AG10803 (cell line): ENCODE results near the gene SIAH1.
"Not testable (repeated sequence)": the region's sequence is repeated elsewhere in the genome, so short reads cannot be mapped to it uniquely, and the experiment has no call there.

Experiments used
- DNase-seq: peaks from one replicate; pipeline ENCODE4 v3.0.0; 2010; ENCODE audit warnings: low read depth
- H3K4me3 ChIP-seq: 2 replicates; pipeline ENCODE4 v1.5.1; 2011; ENCODE audit warnings: mild to moderate bottlenecking, low read length, control low read depth
- TF ChIP-seq, protein P1 (sequence below): conservative IDR thresholded peaks from 2 replicates; pipeline ENCODE4 v1.5.1; 2011; ENCODE audit warnings: mild to moderate bottlenecking, low read length, control low read depth, inconsistent platforms

SIAH1 gene

DNA sequence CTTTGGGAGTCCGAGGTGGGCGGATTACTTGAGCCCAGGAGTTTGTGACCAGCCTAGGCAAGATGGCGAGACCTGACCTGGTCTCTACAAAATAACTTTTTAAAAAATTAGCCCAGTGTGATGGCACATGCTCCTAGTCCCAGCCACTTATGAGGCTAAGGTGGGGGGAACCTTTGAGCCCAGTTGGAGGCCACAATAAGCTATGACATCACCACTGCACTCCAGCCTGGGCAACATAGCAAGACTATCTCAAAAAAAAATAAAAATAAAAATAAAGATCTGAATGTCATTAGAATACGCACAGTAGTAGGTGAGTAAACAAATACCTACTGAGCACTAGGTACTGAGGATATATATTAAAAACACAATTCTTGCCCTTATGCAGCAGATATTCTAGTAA is 3.1 kb downstream of the SIAH1 start:
- TF ChIP-seq, protein P1, sequence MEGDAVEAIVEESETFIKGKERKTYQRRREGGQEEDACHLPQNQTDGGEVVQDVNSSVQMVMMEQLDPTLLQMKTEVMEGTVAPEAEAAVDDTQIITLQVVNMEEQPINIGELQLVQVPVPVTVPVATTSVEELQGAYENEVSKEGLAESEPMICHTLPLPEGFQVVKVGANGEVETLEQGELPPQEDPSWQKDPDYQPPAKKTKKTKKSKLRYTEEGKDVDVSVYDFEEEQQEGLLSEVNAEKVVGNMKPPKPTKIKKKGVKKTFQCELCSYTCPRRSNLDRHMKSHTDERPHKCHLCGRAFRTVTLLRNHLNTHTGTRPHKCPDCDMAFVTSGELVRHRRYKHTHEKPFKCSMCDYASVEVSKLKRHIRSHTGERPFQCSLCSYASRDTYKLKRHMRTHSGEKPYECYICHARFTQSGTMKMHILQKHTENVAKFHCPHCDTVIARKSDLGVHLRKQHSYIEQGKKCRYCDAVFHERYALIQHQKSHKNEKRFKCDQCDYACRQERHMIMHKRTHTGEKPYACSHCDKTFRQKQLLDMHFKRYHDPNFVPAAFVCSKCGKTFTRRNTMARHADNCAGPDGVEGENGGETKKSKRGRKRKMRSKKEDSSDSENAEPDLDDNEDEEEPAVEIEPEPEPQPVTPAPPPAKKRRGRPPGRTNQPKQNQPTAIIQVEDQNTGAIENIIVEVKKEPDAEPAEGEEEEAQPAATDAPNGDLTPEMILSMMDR = no peak
- DNase-seq = no peak
- no peak overlapping the region for H3K4me3 ChIP-seq

DNA sequence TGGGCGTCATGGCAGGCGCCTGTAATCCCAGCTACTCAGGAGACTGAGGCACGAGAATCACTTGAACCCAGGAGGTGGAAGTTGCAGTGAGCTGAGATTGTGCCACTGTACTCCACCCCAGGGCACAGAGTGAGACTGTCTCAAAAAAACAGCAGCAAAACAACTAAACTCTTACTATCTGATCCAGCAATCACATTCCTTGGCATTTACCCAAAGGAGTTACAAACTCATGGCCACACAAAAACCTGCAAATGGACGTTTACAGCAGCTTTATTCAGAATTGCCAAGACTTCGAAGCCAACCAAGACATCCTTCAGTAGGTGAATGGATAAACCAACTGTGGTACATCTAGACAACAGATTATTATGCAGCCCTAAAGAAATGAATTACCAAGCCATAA is 4.0 kb downstream of the SIAH1 start:
- peak; percentile 59 for DNase-seq
- TF ChIP-seq, protein P1 = no peak
- no peak overlapping the region for H3K4me3 ChIP-seq

DNA sequence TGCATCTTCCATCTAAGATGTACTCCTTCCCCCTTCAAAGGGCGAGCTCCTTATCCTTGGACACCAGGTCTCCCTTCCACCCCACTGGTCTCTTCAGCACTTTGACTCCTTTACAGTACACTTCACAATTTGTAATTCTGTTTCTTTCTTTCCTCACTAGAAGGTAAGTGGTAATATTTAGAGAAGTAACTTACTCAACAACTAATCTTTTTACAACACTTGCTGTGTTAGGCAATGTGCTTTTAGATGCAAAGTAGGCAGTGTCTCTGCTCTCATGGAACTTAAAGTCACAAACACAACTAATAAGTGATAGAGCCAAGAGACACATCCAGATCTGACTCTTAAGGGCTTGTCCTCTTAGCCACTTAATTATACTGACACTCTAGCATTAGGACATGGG is 6.4 kb downstream of the SIAH1 start:
- no peak overlapping the region for H3K4me3 ChIP-seq
- no peak for DNase-seq
- TF ChIP-seq, protein P1 = no peak

DNA sequence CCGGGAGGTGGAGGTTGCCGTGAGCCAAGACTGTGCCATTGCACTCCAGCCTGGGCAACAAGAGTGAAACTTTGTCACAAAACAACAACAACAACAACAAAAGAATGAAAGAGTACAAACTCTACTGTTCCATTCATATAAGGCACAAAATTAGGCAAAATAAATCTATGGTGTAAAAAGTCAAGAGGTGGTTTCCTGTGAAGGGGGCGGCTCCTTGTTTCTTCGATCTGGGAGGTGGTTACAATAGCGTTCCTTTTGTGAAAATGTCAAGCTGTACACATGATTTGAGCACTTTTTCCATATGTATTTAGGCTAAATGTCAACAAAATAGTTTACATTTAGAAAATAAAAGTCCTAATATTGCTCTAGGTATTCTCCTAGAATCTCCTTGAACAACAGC is 6.9 kb downstream of the SIAH1 start:
- no peak for DNase-seq
- H3K4me3 ChIP-seq = no peak overlapping the region
- TF ChIP-seq, protein P1 = no peak

DNA sequence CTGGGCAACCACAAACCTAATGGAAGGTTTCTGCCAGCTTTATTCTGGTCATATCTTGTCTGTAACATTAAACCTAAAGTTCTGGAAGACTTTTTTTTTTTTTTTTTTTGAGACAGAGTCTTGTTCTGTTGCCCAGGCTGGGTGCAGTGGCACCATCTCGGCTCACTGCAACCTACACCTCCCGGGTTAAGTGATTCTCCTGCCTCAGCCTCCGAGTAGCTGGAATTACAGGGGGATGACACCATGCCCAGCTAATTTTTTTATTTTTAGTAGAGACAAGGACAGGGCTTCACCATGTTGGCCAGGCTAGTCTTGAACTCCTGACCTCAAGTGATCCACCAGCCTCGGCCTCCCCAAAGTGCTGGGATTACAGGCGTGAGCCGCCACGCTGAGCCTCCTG is 7.9 kb downstream of the SIAH1 start:
- not testable (repeated sequence) for H3K4me3 ChIP-seq, DNase-seq

DNA sequence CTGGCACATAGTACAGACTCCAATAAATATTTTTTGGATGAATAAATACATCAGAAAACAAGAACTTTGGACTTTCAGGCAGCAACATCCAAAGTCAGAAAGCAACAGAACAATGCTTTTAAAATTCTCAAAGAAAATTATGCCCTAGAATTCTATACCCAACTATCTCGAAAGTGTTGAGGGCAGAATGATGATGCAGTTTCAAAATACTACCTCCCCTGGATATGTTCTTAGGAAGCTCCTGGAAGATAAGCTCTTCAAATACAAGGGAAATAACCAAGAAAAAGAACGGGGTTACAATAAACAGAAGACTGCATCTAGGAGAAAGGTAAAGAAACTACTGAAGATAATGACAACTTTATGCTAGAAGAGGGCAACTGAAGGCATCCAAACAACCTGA is 11.0 kb downstream of the SIAH1 start:
- DNase-seq = no peak
- TF ChIP-seq, protein P1 = no peak
- no peak overlapping the region for H3K4me3 ChIP-seq

DNA sequence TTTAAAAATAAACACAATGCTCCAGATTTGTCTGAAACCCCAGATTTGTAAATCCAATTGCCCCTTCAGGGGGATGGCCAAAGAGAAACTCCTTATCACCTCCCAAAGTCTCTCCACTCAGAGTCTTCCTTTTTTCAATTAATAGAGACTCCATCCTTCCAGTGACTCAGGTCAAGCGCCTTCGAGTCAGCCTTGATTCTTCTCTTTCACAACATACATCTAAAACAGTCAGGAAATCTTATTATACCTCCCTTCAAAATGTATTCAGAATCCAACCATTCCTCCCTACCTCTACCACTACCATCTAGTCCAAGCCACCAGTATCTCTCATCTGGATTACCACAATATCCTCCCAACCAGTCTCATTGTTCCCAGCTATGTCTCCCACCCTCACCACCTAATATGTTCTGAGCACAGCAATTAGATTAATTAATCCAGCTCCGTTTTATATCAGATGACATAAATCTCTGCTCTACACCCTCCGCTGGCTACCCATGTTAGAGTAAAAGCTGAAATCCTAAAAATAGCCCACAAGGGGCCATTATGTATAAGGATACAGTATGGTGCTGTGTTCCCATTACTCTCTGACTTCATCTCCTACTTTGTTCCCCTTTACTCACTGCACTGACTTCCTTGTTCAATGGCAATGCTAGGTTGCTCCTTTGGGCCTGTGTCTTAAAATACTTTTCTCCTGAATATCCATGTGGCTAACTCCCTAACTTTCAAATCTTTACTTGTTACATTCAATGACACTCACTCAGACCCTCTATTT is 11.8 kb downstream of the SIAH1 start:
- no peak for DNase-seq
- no peak overlapping the region for H3K4me3 ChIP-seq
- TF ChIP-seq, protein P1 = no peak
